GM19395 (cell line): ENCODE results near the gene JAGN1.
"Not testable (repeated sequence)": the region's sequence is repeated elsewhere in the genome, so short reads cannot be mapped to it uniquely, and the experiment has no call there.

Source experiments
- ATAC-seq: cut with Tn5 transposase; IDR thresholded peaks from one replicate; pipeline ENCODE4 v1.9.1; 2021; ENCODE audit warnings: mild to moderate bottlenecking, moderate library complexity; ENCODE audit not compliant: unreplicated experiment

Gene JAGN1

GRCh38 chr3:9890249-9891071 lies at the start of gene JAGN1:
Gene JAGN1, plus strand, starts transcription at chr3:9890610. Its CDS starts 113 bp downstream, at chr3:9890723.
- ATAC-seq: peak; percentile 81

- ATAC-seq: no peak
Observed at GRCh38 chr3:9841015-9841414, 49.4 kb upstream of the JAGN1 start.

DNA sequence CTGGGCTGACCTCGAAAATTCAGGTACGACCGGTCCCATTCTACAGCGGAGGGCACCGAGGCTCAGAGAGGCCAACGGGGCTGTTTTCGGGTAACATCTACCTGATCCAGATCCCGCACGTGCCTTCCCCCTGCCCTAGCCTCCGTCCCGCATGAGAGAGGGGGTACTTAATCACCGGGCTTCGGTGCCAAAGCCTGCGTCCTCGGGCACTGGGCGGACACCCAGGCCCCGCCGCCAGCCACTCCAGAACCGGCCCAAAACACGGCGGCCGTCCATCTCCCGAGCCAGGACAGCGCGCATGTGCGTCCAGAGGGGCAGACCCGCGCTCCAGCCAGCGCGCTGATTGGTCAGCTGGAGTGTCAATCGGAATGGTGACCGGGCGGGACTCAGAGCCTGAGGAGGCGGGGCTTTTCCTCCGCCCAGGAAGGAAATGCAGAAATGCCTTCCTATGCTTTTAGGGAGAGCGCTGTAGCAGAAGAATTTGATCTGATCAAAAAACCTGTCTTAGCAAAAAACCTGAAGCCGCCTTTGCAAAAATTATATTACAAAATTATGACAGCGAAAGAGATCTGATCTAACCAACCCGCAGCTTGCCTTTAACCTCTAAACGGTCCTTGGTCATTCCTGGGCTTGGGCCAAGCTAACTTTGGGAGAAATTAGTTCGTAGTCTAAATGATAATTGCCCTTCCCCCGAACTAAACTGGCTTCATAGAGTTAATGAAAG lies 46.5 kb upstream of the JAGN1 start, which contains the start of gene RPUSD3:
Gene RPUSD3 (minus strand): TSS at position 294 of the 724 bp plus-strand sequence. CDS start 18 bp downstream, at position 276.
- ATAC-seq: peak; percentile 97

- ATAC-seq: no peak
Observed at GRCh38 chr3:9846231-9846630, 44.2 kb upstream of the JAGN1 start.

DNA sequence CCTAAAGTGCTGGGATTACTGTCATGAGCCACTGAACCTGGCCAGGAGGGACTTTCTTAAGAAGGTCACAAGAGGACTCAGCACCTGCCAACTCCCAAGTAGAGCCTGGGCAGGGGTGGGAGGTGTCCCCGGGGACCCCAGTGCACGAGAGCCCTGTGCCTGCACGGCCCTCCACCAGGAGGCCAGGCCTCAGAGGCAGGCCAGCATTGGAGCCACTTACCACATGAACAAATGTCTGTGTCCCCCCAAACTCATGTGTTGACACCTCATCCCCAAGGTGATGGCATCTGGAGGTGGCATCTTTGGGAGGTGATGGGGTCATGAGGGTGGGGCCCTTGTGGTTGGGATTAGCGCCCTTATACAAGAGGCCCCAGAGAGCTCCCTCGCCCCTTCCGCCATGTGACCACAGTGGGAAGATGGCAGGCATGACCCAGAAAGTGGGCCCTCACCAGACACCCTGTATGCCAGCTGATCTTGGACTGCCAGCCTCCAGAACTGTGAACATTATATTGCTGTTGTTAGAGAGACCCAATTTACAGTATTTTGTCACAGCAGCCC lies 43.4 kb upstream of the JAGN1 start:
- no peak for ATAC-seq

DNA sequence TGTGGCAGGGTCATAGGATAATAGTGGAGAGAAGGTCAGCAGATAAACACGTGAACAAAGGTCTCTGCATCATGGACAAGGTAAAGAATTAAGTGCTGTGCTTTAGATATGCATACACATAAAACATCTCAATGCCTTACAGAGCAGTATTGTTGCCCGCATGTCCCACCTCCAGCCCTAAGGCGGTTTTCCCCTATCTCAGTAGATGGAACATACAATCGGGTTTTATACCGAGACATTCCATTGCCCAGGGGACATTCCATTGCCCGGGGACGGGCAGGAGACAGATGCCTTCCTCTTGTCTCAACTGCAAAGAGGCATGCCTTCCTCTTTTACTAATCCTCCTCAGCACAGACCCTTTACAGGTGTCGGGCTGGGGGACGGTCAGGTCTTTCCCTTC lies 42.5 kb upstream of the JAGN1 start:
- not testable (repeated sequence) for ATAC-seq

- not testable (repeated sequence) for ATAC-seq
Observed at GRCh38 chr3:9848860-9849259, 41.5 kb upstream of the JAGN1 start.

- ATAC-seq: not testable (repeated sequence)
Observed at GRCh38 chr3:9851383-9851782, 39.0 kb upstream of the JAGN1 start.

DNA sequence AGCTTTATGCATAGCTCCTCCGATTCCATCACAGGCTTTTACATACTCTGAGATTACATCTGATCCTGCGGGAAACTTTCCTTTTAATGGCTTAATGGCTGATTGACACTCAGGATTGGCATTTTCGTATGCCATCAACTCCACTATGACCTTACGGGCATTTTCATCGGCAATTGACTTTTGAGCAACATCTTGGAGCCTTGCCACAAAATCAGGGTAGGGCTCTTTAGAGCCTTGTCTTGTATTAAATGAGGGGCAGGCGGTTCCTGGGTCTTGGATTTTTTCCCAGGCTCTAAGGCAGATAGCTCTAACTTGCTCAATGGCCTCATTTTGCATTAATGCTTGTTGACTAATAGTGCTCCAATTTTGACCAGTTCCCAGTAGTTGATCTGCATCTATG lies 38.5 kb upstream of the JAGN1 start:
- ATAC-seq: not testable (repeated sequence)

DNA sequence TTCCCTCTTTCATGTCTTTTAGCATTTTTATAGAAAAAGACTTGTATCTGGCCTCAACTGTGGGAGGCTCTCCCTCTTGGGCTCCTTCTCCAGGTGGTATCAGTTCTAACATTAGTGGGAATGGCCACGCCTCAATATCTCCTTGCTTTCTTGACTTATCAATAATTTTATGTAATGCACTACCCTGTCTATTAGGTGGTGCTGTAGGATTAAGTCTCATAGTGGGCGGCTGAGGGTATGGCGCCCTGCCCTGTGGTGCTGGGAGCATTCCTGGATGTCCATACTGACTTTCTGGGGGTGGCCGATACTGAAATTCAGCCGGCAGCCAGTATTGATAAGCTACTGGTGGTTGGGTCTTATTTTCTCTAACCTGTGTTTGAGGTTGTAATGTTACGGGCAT lies 37.9 kb upstream of the JAGN1 start:
- no peak for ATAC-seq

- not testable (repeated sequence) for ATAC-seq
Observed at GRCh38 chr3:9854291-9854940, 36.0 kb upstream of the JAGN1 start.

- no peak for ATAC-seq
Observed at GRCh38 chr3:9855594-9855993, 34.8 kb upstream of the JAGN1 start.

- no peak for ATAC-seq
Observed at GRCh38 chr3:9859530-9860025, 30.8 kb upstream of the JAGN1 start.

DNA sequence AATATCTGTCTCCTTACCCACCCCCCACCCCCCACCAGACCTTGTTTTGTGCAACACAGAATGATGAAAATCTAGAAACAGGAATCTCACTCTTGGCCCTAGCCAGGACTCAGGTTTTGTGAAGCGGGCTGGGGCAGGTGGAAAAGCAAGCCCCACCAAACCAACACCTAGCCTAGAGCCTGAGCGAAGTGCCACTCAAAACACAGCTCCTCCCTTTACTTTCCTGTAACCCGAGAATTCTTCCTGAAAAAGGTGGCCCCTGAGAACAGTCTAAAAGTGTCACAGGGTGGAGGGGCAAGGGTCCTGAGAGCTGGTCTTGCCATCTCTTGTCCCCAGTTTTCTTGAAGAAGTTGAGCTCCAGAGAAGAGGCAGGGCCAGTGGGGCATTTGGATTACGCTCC lies 29.2 kb upstream of the JAGN1 start:
- no peak for ATAC-seq

GRCh38 chr3:9861626-9862130 lies 28.7 kb upstream of the JAGN1 start:
- ATAC-seq: no peak

DNA sequence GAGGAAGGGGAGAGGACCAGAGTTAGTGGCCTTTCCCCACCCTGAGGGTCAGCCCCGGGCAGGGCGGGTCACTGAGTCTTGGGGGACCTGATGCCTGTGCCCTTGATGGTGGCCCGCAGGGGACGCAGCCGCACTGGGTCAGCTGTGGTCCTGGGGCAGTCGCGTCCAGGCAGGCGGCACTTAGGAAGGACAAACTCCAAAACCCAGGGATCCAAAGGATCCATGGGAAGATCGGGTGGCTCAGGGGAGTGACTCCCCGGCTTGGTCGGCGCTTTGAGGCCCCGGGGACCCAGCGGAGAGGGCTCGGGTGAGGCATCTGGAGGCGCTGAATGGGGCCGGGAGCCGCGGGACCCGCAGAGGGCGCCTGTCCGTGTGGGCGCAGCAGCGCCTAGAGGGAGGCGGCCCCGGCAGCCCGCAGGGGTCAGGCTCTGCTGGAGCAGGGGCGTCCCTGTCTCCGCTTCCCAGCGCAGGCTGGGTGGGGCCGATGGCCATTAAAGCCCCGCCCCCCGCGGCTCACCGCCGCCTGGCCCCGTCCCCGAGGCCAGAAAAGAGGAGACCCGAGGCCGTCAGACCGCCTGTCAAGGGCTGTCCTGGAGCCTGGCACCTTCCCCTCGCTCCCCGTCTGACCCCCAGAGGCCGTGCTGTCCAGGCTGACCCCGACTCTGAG lies 27.9 kb upstream of the JAGN1 start:
- no peak for ATAC-seq

DNA sequence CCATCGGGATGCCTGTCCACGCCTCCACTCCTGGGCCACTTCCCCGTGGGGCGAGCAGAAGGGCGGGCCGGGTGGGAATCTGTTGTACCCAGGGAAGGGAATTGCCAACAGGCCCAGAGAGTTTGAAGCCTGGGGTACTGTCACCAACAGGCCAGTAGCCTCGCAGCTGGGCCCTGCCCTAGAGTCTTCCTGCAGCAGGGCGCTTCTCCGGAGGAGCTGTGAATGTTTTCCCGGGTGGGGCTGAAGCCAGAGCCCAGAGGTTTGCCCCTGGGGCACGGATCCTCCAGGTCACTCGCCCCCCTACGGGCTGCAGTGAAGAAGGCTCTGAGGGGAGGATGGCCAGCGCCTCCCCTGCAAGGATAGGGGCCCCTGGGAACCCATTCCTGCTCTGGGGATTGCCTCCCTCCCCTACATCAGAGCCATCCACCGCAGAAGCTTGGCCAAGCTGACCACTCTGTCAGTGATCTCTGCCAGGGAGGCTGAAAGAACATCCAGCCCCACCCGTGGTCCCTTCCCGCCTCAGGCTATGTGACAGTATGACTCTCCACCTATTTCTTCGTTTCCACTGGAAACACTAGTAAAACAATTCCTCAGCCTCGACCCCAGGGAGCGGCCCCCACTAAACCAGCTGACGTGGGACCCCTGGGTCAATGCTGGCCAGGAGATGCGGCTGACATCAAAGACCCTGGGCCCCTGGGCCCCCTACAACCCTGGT lies 27.2 kb upstream of the JAGN1 start:
- no peak for ATAC-seq

- no peak for ATAC-seq
Observed at GRCh38 chr3:9864200-9864927, 26.0 kb upstream of the JAGN1 start.

DNA sequence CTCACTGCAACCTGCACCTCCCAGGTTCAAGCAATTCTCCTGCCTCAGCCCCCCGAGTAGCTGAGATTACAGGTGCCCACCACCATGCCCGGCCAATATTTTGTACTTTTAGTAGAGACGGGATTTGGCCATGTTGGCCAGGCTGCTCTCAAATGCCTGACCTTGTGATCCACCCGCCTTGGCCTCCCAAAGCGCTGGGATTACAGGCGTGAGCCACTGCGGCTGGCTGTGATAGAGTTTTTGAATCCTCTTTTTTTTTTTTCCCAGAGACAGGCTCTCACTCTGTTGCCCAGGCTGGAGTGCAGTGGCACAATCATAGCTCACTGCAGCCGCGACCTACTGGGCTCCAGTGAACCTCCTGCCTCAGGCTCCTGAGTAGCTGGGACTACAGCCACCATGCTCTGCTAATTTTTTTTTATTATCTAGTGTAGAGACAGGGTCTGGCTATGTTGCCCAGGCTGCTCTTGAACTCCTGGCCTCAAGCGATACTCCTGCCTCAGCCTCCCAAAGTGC lies 25.2 kb upstream of the JAGN1 start:
- ATAC-seq: not testable (repeated sequence)
